GM21723 (cell line): ENCODE measurements around the gene CTXN1.

Experiments used
- ATAC-seq: cut with Tn5 transposase; IDR thresholded peaks from one replicate; pipeline ENCODE4 v1.9.1; 2021; ENCODE audit warnings: mild to moderate bottlenecking, moderate library complexity; ENCODE audit not compliant: unreplicated experiment

The CTXN1 gene

DNA sequence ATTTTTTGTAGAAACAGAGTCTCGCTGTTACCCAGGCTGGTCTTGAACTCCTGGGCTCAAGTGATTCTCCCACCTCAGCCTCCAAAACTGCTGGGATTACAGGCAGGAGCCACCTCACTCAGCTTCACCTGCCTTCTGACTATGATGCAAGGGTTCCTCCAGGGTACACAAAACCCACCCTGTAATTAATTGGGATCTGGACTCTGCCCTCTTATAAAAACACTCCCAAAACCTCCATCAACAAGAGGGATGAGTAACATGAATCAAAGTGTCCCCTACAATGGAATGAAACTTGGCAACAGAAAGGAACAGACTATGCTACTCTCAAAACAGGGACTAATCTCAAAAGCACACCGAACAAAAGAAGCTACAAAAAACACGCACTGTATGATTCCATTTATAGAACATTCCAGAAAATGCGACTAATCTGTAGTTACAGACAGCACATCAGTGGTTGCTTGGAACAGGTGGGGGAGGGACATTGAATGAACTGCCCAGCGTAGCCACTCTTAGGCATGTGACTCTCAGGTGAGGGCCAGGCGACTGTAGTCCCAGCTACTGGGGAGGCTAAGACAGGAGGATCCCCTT is 48.6 kb downstream of the CTXN1 start:
- no peak for ATAC-seq

- ATAC-seq = no peak
Observed at GRCh38 chr19:7874897-7875273, 51.0 kb downstream of the CTXN1 start.
